Activated effector memory CD4-positive, alpha-beta T cell treated with anti-CD3 and anti-CD28 coated beads, Interleukin-2, amount 50 U/mL, for 16 hours (primary cell): ENCODE results near the gene CANT1.

Experiments
- DNase-seq: peaks from one replicate; pipeline ENCODE4 v3.0.0-alpha.2; 2020

Gene CANT1

GRCh38 chr17:79007504-79008381, 1.8 kb downstream of the CANT1 start:
- DNase-seq, result no peak

- no peak for DNase-seq
Measured at GRCh38 chr17:79006794-79007503, 2.6 kb downstream of the CANT1 start.

- no peak for DNase-seq
Measured at GRCh38 chr17:79006046-79006445, 3.5 kb downstream of the CANT1 start.

DNA sequence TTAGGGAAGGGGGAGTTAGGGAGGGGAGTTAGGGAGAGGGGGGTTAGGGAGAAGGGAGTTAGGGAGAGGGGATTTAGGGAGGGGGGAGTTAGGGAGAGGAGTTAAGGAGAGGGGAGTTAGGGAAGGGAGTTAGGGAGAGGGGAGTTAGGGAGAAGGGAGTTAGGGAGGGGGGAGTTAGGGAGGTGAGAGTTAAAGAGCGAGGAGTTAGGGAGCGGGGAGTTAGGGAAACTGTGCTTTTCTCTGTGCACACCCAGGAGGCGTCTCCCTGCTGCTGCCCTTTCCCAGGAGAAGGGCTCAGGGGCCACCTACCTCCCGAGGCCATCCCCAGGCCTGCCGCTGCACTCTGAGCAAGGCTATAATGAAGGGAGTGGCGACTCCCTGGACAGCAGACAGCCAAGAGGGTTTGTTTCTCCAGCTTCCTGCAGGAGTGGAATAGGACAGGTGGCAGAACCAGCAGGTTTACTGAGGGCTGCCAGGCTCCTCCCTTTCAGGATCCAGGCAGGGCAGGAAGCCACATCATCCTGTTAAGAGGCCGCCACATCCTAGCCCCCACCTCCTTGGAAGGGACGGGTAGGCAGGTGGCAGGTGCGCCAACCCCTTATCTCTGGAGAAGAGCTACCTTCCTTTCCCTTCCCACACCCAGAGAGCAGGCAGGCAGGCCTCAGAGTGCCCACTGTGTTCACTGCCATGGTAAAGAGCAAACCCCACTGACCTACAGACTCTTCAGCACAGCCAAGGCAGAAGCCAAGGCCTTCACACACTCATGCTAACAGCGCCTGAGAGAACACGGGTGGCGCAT, 4.3 kb downstream of the CANT1 start:
- no peak for DNase-seq

DNA sequence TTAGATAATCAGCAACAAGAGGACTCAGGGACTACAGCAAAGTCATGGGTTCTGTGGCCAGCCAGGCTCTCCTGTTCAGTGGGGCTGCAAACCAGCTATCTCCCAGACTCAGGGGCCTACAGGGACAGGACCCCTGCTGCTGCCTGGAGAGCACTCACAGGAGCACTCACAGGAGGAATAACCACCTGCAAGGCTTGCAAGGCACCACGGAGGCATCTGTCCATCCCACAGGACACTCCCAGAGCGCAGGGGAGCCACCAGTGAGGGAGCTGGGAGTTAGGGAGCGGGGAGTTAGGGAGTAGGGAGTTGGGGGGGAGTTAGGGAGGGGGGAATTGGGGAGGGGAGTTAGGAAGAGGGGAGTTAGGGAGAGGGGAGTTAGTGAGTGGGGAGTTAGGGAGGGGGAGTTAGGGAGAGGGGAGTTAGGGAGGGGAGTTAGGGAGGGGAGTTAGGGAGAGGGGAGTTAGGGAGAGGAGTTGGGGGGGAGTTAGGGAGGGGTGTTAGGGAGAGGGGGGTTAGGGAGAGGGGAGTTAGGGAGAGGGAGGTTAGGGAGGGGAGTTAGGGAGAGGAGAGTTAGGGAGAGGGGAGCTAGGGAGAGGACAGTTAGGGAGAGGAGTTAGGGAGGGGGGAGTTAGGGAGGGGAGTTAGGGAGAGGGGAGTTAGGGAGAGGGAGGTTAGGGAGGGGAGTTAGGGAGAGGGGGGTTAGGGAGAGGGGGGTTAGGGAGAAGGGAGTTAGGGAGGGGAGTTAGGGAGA, 5.7 kb downstream of the CANT1 start:
- DNase-seq, result no peak

GRCh38 chr17:79002796-79003593, 6.6 kb downstream of the CANT1 start:
- DNase-seq, result no peak

DNA sequence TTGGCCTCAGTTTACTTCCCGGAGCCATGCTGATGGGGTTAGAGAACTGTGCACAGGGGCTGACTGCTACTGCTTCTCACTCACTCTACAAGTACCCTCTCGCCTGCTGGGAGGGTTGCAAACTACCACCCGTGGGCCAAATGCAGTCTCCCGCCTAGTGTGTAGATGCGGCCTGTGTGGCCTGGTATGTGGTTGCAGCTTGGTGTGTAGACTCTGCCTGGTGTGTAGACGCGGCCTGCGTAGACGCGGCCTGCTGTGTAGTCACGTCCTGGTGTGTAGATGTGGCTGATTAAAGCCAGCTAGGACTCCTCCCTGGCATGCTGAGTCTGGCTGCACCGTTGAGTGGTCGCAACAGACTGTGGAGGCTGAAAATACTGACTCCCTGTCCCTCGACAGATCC, 7.3 kb downstream of the CANT1 start:
- no peak for DNase-seq

DNA sequence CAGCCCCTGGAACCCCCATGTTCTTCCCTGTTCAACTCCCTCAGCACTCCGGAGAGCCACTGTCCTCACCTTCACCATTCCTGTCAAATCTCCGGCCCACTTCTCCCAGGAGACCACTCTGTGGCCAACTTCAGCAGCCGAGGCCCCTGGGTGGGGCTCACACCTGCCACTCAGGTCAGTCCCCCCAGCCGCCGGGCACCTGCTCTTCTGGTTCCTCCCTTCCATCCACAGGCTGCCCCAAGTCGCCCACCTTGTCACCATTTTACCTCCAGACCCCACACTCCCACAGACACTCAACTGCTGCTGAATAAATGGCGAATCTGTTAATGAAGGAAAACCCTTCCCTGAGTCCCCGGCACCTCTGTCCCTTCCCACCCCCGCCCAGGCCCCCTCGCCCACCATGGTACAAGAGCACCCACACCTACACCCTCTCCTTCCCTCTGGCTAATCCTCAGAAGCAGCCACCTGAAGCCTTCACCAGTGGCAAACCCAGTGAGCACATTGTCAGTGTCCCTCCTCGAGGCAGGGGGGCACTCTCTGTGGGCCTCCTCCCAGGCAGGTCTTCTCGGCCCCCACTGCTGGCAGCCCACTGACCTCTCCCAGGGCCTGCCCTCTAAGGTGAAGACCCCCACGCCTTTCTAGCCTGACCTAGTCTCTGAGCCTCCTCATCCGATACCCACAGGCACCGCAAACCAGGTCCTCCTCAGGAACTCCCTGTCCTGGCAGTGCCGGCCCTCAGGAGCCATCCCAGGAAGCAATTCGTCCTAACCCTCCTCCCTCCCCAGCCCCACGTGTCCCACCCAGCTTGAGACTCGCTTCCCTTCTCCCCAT, 8.2 kb downstream of the CANT1 start:
- no peak for DNase-seq

- no peak for DNase-seq
Measured at GRCh38 chr17:79000396-79001189, 9.0 kb downstream of the CANT1 start.

- no peak for DNase-seq
Measured at GRCh38 chr17:78999947-79000395, 9.6 kb downstream of the CANT1 start.

DNA sequence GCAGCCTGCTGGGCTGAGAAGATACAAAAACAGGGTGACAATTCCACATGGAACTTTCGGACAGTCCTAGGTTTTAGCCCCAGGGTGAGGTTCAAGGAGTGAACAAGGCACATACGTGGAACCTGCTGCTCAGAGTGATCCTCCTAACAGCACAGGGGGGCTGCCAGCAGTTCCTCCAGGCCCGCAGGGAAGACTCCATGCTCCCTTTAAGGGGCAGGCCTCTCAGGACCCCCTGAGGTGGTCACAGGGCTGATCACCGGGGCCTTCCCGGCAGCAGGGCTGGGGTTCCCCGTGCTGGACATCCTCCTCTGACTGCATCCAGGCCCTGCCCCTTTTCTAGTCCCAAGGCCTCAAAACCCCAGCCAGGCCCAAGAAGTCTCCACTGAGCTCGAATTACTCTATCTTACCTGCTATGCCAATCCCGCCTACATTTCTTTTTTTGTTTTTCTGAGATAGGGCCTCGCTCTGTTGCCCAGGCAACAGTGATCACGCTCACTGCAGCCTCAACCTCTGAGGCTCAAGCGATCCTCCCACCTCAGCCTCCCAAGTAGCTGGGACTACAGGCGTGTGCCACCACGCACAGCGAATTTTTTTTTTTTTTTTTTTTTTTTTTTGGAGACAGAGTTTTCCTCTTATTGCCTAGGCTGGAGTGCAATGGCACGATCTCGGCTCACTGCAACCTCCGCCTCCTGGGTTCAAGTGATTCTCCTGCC, 10.4 kb downstream of the CANT1 start:
- no peak for DNase-seq

DNA sequence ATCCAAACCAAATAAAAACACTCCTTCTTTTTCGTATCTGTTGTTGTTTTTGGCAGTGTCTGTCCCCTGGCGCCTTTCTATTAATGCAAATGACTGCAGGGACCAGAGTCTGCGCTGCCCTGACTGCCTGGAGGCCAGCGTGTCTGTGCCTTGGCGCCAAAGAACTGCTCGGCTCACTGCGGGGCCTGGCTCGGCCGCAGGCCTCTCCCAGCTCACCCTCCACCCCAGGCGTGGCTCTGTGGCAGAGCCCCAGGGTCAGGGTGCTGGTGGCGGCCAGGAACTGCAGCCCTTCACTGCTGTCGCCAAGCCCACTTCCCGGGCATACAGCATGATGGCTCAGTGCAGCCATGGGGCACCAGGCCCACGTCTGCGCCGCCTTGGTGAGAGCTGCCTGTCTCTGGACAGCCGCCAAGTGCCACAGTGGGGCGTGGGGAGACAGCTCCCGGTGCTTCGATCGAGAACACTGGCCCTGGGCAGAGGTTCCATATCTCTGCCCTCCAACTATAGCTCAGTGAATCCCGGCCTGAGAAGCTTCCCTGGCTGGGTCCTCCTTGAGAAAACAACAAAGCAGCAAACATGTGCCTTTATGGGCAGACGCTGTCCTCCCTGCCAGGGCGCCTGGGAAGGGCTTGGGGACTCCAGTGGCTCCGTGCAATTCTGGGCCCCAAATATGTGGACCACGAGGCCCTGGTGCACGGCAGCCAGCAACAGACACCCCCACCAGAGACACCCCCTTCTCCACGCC, 11.1 kb downstream of the CANT1 start:
- DNase-seq, result no peak

DNA sequence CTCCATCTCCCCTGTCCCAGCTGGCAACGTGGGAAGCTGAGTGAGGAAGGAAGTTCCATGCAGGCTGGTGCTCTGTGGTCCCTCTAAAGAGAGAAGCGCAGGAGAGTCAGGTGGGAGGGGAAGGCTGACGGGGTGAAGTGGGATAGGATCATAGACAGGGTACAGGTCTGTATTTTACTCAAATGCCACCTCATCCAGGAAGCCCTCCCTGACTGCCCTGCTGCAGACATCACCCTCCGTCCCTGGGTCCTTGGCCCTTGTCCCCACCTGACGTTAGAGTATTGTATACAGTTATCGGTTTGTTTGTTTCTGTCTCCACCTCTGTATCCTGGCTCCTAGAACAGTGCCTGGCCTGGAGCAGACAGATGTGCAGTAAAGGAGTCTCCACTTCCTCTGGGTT, 11.7 kb downstream of the CANT1 start:
- no peak for DNase-seq

DNA sequence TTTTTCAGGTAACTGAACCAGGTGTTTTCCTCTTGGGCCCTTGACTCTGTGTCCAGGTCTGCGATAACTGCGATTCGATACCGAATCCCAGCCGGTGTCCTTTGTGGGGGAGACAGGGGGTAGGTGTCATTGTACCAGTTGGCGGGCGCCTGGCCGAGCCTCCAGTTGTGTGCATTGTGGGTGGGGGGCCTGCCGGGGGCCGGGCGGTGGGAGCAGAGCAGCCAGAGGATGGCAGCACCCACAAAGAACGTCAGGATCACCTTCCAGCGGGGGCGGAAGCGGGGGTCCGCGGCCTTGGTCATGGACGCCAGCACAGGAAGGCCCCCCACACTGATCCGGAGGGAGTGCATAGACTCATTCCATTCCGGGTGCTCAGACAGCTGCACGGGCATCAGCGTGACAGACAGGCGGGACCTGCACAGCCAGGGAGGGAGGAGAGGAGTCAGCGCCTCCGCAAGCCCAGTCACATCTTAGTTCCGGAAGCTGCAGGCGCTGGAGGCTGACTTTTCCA, 12.3 kb downstream of the CANT1 start:
- no peak for DNase-seq

- DNase-seq, result no peak
Measured at GRCh38 chr17:78996781-78997201, 12.8 kb downstream of the CANT1 start.

- no peak for DNase-seq
Measured at GRCh38 chr17:78995761-78996451, 13.7 kb downstream of the CANT1 start.

GRCh38 chr17:78995022-78995760, 14.4 kb downstream of the CANT1 start:
- no peak for DNase-seq
